Gastroesophageal sphincter (tissue), 4 donors: Measurements from ENCODE around the gene GSTK1. TPM values are rescaled to one million over a fixed set of nuclear protein-coding genes. Genes with fewer than 3 reads are reported as not detected.

ENCODE experiments used
- ATAC-seq: fragments of 150-250 bp; one replicate; pipeline ENCODE4 v1.9.1; 2016; ENCODE audit warnings: mild to moderate bottlenecking, moderate library complexity
- H3K27ac ChIP-seq, 4 donors: fragments of 200-600 bp; sonication (generic) in 3 of 4; 1 replicate in 3 of 4; 2 replicates in 1 of 4; pipeline ENCODE4 v1.5.1; 2016 to 2019
- H3K27me3 ChIP-seq: fragments of 200-600 bp; sonication (generic); one replicate; pipeline ENCODE4 v1.5.1; 2019
- H3K36me3 ChIP-seq, 2 donors: fragments of 200-600 bp; sonication (generic); one replicate each; pipeline ENCODE4 v1.5.1; 2019; ENCODE audit warnings: control low read depth in 1 of 2
- H3K4me1 ChIP-seq, 3 donors: fragments of 200-600 bp; sonication (generic); 1 replicate in 2 of 3; 2 replicates in 1 of 3; pipeline ENCODE4 v1.5.1; 2016 to 2019; ENCODE audit warnings: control low read depth in 2 of 3
- H3K4me3 ChIP-seq, 2 donors: fragments of 200-600 bp; sonication (generic); one replicate each; pipeline ENCODE4 v1.5.1; 2019; ENCODE audit warnings: mild to moderate bottlenecking in 1 of 2, moderate library complexity in 1 of 2
- H3K9me3 ChIP-seq, 3 donors: fragments of 200-600 bp; sonication (generic); one replicate each; pipeline ENCODE4 v1.5.1; 2017 to 2019; ENCODE audit warnings: control low read depth in 2 of 3
- EP300 ChIP-seq: sonication (generic); formaldehyde crosslinking; IDR thresholded peaks from one replicate; pipeline ENCODE4 v1.6.1; 2017; ENCODE audit warnings: antibody characterized with exemption, mild to moderate bottlenecking
- POLR2A ChIP-seq, 2 donors: fragments of 450-650 bp; IDR thresholded peaks; one replicate each; pipeline ENCODE4 v1.6.1; 2017; ENCODE audit warnings: antibody characterized with exemption in 2 of 2, mild to moderate bottlenecking in 2 of 2, moderate library complexity in 1 of 2
- POLR2AphosphoS5 ChIP-seq: sonication (generic); formaldehyde crosslinking; IDR thresholded peaks from one replicate; pipeline ENCODE4 v1.6.1; 2017; ENCODE audit warnings: antibody characterized with exemption
- WGBS, 2 donors: methylation state at CpG; one replicate each; pipeline ENCODE4 v1.1.5; 2018; ENCODE audit warnings: low coverage in 1 of 2; 5-methylcytosine and 5-hydroxymethylcytosine counted together
- total RNA-seq, 4 donors: library from RNA; depleted of rRNA; stranded (reverse); fragments of >200 nt; gene quantifications; one replicate each; pipeline ENCODE4 v1.1.0, GENCODE V29; 2016
- TF ChIP-seq, protein P1 (sequence below), 4 experiments: fragments of 200-600 bp in 2 of 4; fragments of 450-650 bp in 2 of 4; sonication (generic) in 1 of 4; IDR thresholded peaks; one replicate each; pipeline ENCODE4 v1.5.1; 2017 to 2019; ENCODE audit warnings: antibody characterized with exemption in 4 of 4, mild to moderate bottlenecking in 2 of 4, moderate library complexity in 2 of 4

The GSTK1 gene
- total RNA-seq, 4 donors from 2014 or later: 98.1 to 128 (median 120) TPM

DNA sequence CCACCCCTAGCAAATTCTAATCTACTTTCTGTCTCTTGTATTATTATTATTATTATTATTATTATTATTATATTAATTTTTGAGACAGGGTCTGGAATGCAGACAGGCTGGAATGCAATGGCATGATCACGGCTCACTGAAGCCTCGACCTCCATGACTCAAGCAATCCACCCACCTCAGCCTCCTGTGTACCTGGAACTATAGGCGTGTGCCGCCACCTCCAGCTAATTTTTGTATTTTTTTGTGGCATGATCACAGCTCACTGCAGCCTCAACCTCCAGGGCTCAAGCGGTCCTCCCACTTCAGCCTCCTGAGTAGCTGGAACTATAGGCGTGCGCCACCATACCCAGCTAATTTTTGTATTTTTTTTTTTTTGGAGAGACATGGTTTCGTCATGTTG lies 18.9 kb downstream of the GSTK1 start:
- 93 to 100% methylated on average over 1 to 8 of the region's 8 CpGs for WGBS, 2 donors
- Histone ChIP-seq H3K27ac (no peak overlapping the region), H3K36me3 (no peaks in the 10 kb centered on the region)

DNA sequence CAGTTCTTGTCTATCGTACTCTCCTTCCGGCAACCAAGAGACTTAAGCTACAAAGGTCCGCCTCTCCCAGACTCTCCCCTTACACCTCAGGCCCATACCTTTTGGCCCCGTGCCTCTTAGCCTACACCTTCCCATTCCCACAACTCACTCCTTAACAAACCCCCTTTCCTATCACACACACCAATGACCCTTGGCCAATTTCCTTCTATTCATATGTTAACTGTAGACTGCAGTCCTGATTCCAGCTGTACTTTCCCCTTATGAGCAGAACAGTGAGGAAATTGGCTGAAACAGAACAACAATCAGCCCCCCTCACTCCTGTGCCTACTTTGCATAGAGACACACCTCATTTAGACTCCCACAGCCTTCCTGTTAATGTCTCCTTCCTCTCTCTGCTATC lies 20.1 kb downstream of the GSTK1 start:
- peaks cover 3 to 26% (median 4%) of the 10 kb centered on the region in 3 donors for H3K4me1 ChIP-seq
- no peak overlapping the region for H3K4me3 ChIP-seq
- 72 to 89% methylated on average over 4 of the region's 4 CpGs for WGBS, 2 donors

More for the DNA sequence above, 18.9 kb downstream of the GSTK1 start:
- Histone ChIP-seq H3K4me1 (peaks cover 0 to 18% (median 4%) of the 10 kb centered on the region in 3 donors), H3K9me3 (no peaks in the 10 kb centered on the region), H3K27me3 (no peaks in the 10 kb centered on the region), H3K4me3 (no peak overlapping the region)
- no peak for ATAC-seq
- TF ChIP-seq POLR2A (IDR thresholded peaks at IDR 0.05): no peak
- no peak for TF ChIP-seq EP300
- TF ChIP-seq, protein P1, sequence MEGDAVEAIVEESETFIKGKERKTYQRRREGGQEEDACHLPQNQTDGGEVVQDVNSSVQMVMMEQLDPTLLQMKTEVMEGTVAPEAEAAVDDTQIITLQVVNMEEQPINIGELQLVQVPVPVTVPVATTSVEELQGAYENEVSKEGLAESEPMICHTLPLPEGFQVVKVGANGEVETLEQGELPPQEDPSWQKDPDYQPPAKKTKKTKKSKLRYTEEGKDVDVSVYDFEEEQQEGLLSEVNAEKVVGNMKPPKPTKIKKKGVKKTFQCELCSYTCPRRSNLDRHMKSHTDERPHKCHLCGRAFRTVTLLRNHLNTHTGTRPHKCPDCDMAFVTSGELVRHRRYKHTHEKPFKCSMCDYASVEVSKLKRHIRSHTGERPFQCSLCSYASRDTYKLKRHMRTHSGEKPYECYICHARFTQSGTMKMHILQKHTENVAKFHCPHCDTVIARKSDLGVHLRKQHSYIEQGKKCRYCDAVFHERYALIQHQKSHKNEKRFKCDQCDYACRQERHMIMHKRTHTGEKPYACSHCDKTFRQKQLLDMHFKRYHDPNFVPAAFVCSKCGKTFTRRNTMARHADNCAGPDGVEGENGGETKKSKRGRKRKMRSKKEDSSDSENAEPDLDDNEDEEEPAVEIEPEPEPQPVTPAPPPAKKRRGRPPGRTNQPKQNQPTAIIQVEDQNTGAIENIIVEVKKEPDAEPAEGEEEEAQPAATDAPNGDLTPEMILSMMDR (IDR thresholded peaks at IDR 0.05): no peak
- no peak for TF ChIP-seq POLR2AphosphoS5

DNA sequence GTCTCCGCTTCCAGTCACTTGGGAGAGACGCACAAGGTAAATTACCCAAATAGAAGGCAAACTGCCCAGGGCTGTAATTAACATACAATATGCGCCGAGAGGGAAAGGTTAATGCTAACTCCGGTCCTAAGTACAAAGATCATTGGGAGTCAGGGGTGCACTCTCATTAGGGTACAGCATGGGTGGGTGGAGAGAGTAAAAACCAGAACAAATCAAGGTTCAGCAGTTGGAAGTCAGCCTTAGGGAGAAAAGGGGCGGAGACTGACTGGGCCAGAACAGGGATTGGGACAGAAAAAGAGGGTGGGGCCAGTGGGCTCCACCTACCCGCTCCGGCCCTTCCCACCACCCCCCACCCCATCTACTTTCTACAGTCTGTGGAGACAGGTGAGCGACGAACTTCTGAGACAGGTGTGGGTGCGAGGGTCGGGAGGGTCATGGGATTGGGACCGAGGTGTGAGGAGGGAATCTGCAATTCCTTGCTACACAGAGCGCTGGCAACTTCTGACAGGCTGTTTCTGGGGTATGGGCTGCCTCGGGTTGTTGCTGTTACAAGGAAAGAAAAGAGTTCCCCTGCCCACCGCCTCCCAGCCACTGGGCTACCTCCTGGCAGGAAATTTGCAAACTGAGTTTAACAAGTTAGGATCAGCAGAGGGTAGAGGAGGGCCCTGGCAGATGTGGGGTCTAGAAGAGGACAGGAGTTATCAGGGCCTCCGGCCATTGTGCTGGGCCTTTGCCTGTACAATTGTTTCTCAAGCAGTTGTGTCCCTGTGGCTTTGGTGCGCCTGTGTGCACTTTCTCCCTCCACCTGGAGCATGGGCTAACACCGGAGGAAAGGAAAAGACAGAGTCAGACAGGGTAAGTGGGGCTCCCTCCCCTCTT lies 21.6 kb downstream of the GSTK1 start, which contains the start of gene TMEM139:
TSS of gene TMEM139 (plus strand) at position 368 of the 879 bp plus-strand sequence. CDS start 1,000 bp downstream, outside the sequence.
- H3K9me3 ChIP-seq: no peaks in the 10 kb centered on the region
- H3K36me3 ChIP-seq: no peaks in the 10 kb centered on the region
- no peak for TF ChIP-seq POLR2A (IDR thresholded peaks at IDR 0.05)
- TF ChIP-seq, protein P1 (IDR thresholded peaks at IDR 0.05): no peak
- TF ChIP-seq EP300: no peak
- TF ChIP-seq POLR2AphosphoS5: no peak
- no peaks in the 10 kb centered on the region for H3K27me3 ChIP-seq
- ATAC-seq: no peak
- WGBS, 2 donors: 61 to 80% methylated on average over 10 to 12 of the region's 19 CpGs
- no peak within 1 kb of the TSS for H3K4me3 ChIP-seq
- H3K4me1 ChIP-seq: peaks cover 0 to 26% (median 8%) of the 10 kb centered on the region in 3 donors
- peak within 1 kb of the TSS in 1 of 4 donors; percentile 42 for H3K27ac ChIP-seq

More for the DNA sequence above, 20.1 kb downstream of the GSTK1 start:
- H3K27me3 ChIP-seq: no peaks in the 10 kb centered on the region
- H3K27ac ChIP-seq: peak overlapping the region in 1 of 4 donors; percentile 39
- ATAC-seq: no peak
- no peaks in the 10 kb centered on the region for H3K9me3 ChIP-seq
- no peak for TF ChIP-seq POLR2A (IDR thresholded peaks at IDR 0.05)
- TF ChIP-seq, protein P1 (IDR thresholded peaks at IDR 0.05): no peak
- TF ChIP-seq POLR2AphosphoS5: no peak
- no peak for TF ChIP-seq EP300
- H3K36me3 ChIP-seq: no peaks in the 10 kb centered on the region

DNA sequence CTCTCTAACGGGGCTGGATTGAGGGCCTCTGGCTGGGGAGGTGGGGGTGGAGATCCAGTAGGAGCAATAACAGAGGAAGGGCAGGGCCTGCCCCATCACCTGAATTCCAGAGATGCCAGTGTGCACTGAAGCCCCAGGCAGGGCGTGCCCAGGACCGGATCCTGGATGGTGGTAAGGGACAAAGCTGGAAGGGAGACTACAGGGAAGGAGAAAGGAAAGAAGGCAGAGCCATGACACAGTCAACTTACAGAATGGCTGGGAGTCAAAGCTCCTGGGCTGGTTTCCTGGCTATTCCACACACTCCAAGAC lies 22.2 kb downstream of the GSTK1 start:
- no peak overlapping the region for H3K27ac ChIP-seq
- TF ChIP-seq POLR2AphosphoS5: no peak
- TF ChIP-seq POLR2A (IDR thresholded peaks at IDR 0.05): no peak
- H3K4me3 ChIP-seq: no peak overlapping the region
- no CpG with 5 or more reads among the region's 3 CpGs for WGBS, 2 donors
- no peak for ATAC-seq
- no peaks in the 10 kb centered on the region for H3K36me3 ChIP-seq
- no peaks in the 10 kb centered on the region for H3K27me3 ChIP-seq
- no peaks in the 10 kb centered on the region for H3K9me3 ChIP-seq
- H3K4me1 ChIP-seq: peaks cover 0 to 27% (median 9%) of the 10 kb centered on the region in 3 donors

DNA sequence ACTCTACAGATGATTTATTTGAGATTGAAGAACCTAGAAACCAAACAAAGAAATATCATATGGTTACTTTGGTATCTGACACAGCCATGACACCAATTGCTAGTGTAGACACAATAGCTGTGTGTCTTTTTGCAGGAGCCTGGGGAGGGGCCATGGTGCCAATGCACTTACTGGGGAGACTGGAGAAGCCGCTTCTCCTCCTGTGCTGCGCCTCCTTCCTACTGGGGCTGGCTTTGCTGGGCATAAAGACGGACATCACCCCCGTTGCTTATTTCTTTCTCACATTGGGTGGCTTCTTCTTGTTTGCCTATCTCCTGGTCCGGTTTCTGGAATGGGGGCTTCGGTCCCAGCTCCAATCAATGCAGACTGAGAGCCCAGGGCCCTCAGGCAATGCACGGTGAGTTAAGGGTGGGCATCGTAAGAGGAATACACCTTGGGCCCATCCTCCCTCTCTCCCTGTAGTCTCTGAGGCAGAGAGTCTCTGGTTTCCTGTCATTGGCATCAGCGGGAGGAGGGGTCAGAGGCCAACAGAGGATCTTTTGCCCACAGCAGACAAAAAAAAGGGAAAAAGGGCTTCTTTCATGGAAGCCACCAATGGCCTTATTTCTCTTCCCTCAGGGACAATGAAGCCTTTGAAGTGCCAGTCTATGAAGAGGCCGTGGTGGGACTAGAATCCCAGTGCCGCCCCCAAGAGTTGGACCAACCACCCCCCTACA lies 22.7 kb downstream of the GSTK1 start:
- no peak overlapping the region for H3K4me3 ChIP-seq
- no peak overlapping the region for H3K27ac ChIP-seq
- H3K4me1 ChIP-seq: peaks cover 0 to 32% (median 14%) of the 10 kb centered on the region in 3 donors
- H3K27me3 ChIP-seq: no peaks in the 10 kb centered on the region
- no peak for ATAC-seq
- 95 to 100% methylated on average over 1 to 8 of the region's 11 CpGs for WGBS, 2 donors
- TF ChIP-seq POLR2AphosphoS5 (no peak), EP300 (no peak), POLR2A (IDR thresholded peaks at IDR 0.05) (no peak)
- TF ChIP-seq, protein P1 (IDR thresholded peaks at IDR 0.05): no peak
- no peaks in the 10 kb centered on the region for H3K36me3 ChIP-seq
- H3K9me3 ChIP-seq: no peaks in the 10 kb centered on the region
